NT2/D1 (cell line): ENCODE data around the gene KDM3A.

Experiments
- DNase-seq: peaks from one replicate; pipeline ENCODE4 v3.0.0-alpha.2; 2011; ENCODE audit warnings: low read depth, low spot score
- H3K27me3 ChIP-seq: 2 replicates; pipeline ENCODE4 v1.6.0; 2011; ENCODE audit warnings: mild to moderate bottlenecking; ENCODE audit not compliant: insufficient read length, insufficient read depth
- H3K36me3 ChIP-seq: 2 replicates; pipeline ENCODE4 v1.6.1; 2011; ENCODE audit warnings: mild to moderate bottlenecking, low read length, mixed read lengths; ENCODE audit not compliant: insufficient read depth, insufficient read length
- H3K4me1 ChIP-seq: 2 replicates; pipeline ENCODE4 v1.5.1; 2011; ENCODE audit not compliant: insufficient read depth, insufficient read length
- H3K4me3 ChIP-seq: 2 replicates; pipeline ENCODE4 v1.5.1; 2011; ENCODE audit warnings: low read depth; ENCODE audit not compliant: insufficient read length
- H3K9ac ChIP-seq: 2 replicates; pipeline ENCODE4 v1.6.0; 2011; ENCODE audit warnings: low read depth; ENCODE audit not compliant: insufficient read length
- H3K9me3 ChIP-seq: 2 replicates; pipeline ENCODE4 v1.5.1; 2011; ENCODE audit warnings: mild to moderate bottlenecking, low read length; ENCODE audit not compliant: insufficient read depth
- SUZ12 ChIP-seq: IDR thresholded peaks from 2 replicates; pipeline ENCODE4 v1.6.1; 2011; ENCODE audit not compliant: insufficient read length, insufficient read depth; ENCODE audit errors: extremely low read depth
- YY1 ChIP-seq: IDR thresholded peaks from 2 replicates; pipeline ENCODE4 v1.6.1; 2011; ENCODE audit not compliant: insufficient read length, insufficient read depth
- ZNF274 ChIP-seq: IDR thresholded peaks from 2 replicates; pipeline ENCODE4 v1.6.1; 2011; ENCODE audit warnings: mild to moderate bottlenecking, low read depth, low read length

The KDM3A gene

DNA sequence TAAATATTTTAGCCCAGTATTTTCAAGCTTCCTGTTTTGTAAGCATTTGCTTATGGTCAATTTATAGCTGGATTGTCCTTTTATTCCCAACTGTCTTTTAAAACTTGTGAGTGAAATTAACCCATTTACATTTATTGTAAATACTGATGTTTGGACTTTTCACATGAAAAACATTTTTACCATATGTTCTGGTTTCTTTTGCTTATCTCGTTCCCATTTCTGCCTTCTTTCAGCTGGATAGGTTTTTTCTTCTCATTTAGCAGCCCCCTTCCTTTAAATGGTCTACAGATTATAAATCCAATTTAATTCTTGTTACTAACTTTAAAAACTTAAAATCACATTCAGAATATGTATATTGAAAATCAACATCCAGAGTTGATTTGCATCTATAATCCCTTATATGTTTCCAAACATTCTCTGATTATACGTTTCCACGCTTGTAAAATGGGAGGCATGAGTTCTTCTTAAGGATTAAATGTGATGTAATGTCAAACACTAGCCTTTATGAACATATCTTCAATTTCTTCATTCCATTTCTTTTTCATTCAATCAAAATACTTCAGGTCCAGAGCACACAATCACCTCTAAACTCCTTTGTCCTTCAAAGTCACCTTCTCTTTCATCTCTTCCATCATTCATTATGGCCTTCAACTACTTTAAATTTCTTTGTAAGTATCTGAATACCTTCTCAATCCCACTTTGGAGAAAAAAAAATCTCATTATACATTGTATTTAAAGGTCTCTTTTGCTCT is 1.1 kb upstream of the KDM3A start:
- Histone ChIP-seq H3K9ac (no peak overlapping the region), H3K27me3 (no peaks in the 10 kb centered on the region), H3K4me3 (no peak overlapping the region), H3K36me3 (peaks cover 9% of the 10 kb centered on the region), H3K9me3 (peaks cover 27% of the 10 kb centered on the region), H3K4me1 (no peaks in the 10 kb centered on the region)
- no peak for TF ChIP-seq YY1
- no peak for TF ChIP-seq ZNF274
- no peak for TF ChIP-seq SUZ12
- no peak for DNase-seq

DNA sequence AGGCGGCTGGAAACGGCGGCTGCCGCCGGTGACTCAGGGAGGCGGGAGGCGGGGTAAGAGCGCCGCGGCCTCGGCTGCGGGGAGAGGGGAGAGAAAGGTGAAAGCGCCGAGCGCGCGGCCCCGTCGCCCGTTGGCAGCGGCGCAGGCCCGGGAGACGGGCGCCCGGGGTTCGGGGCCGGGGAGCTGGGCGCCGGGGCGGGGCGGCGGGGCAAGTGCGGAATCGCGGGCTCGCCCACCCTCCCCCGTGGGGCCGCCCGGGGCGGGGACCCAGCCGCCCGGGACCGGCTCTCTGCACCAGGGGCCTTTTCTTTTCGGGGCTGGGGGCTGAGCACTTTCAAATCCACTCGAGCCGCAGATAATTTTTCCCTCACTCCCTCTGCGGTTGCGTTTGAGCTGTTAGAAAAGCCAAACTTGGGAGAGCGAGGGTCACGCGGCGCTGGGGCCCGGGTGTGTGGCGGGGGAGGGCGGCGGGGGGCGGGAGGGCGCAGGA is 266 bp downstream of the KDM3A start:
- DNase-seq = no peak
- Histone ChIP-seq H3K9me3 (peaks cover 27% of the 10 kb centered on the region), H3K4me1 (no peaks in the 10 kb centered on the region), H3K36me3 (peaks cover 20% of the 10 kb centered on the region), H3K27me3 (no peaks in the 10 kb centered on the region), H3K4me3 (peak overlapping the region; percentile 36), H3K9ac (peak overlapping the region; percentile 61)
- TF ChIP-seq ZNF274 = no peak
- no peak for TF ChIP-seq YY1
- TF ChIP-seq SUZ12 = no peak

DNA sequence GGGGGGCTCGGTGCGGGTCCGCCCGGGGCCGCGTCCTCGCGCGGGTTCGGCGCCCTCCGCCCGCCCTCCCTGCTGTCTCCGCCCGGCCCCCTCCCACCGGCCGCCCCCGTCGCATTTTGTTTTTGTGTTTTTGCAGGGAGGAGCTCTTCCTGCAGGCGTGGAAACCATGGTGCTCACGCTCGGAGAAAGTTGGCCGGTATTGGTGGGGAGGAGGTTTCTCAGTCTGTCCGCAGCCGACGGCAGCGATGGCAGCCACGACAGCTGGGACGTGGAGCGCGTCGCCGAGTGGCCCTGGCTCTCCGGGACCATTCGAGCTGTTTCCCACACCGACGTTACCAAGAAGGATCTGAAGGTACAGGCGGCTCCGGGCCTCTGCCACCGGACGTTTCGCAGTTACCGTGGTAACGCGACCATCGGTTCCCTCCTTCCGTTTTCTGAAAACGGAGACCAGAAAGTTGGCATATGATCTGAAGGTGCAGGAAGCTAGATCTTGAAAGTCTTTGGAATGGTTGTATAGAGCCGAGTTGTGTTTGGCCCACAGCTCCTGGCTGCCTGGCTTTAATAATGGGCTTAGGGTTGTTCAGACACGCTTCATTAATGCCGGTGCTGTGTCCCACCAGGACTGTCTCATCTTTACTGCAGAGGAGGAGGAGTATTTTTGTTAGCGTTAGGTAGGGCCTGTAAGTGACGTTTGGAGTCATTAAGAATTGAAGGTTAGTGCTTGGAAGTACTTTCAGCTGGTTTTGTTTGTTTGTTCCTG is 891 bp downstream of the KDM3A start:
- no peaks in the 10 kb centered on the region for H3K27me3 ChIP-seq
- peaks cover 27% of the 10 kb centered on the region for H3K9me3 ChIP-seq
- no peaks in the 10 kb centered on the region for H3K4me1 ChIP-seq
- H3K36me3 ChIP-seq = peaks cover 26% of the 10 kb centered on the region
- TF ChIP-seq ZNF274 (no peak), YY1 (no peak), SUZ12 (no peak)
- H3K4me3 ChIP-seq = peak overlapping the region; percentile 83
- peak overlapping the region; percentile 76 for H3K9ac ChIP-seq
- DNase-seq = peak; percentile 5

DNA sequence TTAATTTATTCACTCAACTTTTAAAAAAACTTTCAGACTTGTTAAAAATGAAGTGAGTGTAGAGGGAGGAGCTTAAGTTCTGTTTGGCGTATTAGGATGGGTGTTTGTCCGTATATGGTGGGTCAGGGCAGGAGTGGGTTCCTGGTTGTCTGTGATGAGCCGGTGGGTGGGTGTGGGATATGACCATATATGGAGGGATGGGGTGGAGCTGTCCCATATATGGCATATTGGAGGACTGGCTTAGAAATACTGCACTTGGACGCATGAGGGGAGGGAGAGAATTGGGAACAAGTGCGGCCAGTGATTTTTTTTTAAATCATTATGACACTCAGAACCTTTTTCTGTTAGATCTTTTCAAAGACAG is 1.5 kb downstream of the KDM3A start:
- DNase-seq = peak; percentile 8
- H3K4me1 ChIP-seq = no peaks in the 10 kb centered on the region
- peaks cover 26% of the 10 kb centered on the region for H3K36me3 ChIP-seq
- H3K27me3 ChIP-seq = no peaks in the 10 kb centered on the region
- H3K4me3 ChIP-seq = peak overlapping the region; percentile 83
- peaks cover 27% of the 10 kb centered on the region for H3K9me3 ChIP-seq
- no peak overlapping the region for H3K9ac ChIP-seq
- TF ChIP-seq YY1 (no peak), ZNF274 (no peak), SUZ12 (no peak)

DNA sequence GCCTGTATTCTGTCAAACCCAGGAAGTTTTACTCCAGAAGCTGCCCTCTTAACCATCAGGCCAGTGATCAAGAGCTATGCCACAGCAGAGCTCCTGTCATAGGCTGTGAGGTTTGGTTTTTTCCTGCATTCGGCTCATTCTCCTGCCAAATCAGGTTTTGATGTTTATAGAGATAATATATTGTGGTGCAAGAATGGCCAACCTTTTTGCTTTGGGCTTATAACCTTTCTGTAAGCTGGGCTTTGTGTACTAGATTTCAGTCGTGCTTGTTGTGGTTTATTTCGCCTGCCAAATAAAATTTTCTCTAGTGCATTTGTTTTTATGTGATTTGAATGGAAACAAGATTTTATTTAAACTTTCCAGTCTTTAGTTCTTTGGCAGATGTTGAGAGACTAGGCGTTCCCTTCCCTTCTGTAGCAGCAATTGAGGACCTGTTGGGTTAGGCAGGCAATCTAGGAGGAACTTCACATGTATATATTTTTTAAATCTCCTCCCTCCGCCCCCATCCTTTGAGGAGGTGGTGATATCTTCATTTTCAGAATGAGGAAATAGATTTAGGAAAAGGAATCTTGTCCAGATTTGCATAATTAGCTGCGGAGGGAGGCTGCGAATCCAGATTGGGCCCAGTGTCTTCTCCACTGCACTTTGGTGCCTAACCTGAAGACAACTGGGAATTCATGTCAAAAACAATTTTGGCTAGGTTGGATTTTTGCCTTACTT is 2.6 kb downstream of the KDM3A start:
- H3K36me3 ChIP-seq = peaks cover 26% of the 10 kb centered on the region
- no peaks in the 10 kb centered on the region for H3K4me1 ChIP-seq
- no peak overlapping the region for H3K9ac ChIP-seq
- H3K4me3 ChIP-seq = no peak overlapping the region
- no peak for TF ChIP-seq SUZ12
- TF ChIP-seq YY1 = no peak
- no peak for TF ChIP-seq ZNF274
- no peak for DNase-seq
- H3K27me3 ChIP-seq = no peaks in the 10 kb centered on the region
- H3K9me3 ChIP-seq = peaks cover 17% of the 10 kb centered on the region

DNA sequence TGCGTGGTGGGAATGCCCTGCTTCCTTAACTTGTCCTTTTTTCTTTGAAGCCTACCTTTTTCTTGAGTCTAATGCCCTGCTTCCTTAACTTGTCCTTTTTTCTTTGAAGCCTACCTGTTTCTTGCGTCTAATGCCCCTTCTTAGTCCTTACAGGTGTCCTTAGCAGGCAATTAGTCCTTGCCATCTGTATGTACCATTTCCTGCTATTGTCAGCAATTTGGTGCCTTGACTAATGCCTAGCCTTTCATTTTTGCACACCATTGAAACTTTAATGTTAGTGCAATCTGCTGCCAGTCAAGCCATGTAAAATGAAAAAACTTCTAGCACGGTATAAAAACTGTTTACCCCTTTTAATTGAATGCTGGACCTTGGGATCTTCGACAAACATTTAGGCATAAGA is 4.3 kb downstream of the KDM3A start:
- peaks cover under 1% of the 10 kb centered on the region; the same call in 1 of the 2 replicates for H3K9me3 ChIP-seq
- no peak for TF ChIP-seq ZNF274
- TF ChIP-seq SUZ12 = no peak
- TF ChIP-seq YY1 = no peak
- no peak overlapping the region for H3K4me3 ChIP-seq
- no peaks in the 10 kb centered on the region for H3K4me1 ChIP-seq
- H3K36me3 ChIP-seq = peaks cover 41% of the 10 kb centered on the region
- H3K9ac ChIP-seq = no peak overlapping the region
- no peak for DNase-seq
- H3K27me3 ChIP-seq = no peaks in the 10 kb centered on the region

DNA sequence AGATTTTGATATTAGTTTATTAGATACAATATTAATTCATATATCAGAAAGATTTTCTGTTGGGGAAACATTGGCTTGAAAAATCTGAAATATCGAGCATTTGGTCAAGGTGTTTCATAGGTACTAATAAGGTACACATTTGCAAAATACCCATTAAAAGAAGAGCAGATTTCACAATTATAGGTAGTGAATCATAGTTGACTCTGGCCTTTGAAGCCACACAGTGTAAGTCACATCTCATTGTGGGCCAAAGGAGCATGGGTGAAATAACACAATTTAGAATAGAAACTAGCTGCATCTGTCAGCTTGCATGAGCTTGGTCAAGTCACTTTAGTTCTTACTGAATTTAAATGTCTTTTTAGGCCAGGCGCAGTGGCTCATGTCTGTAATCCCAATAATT is 4.9 kb downstream of the KDM3A start:
- Histone ChIP-seq H3K36me3 (peaks cover 47% of the 10 kb centered on the region), H3K9me3 (no peaks in the 10 kb centered on the region), H3K9ac (no peak overlapping the region), H3K4me1 (no peaks in the 10 kb centered on the region), H3K4me3 (no peak overlapping the region), H3K27me3 (no peaks in the 10 kb centered on the region)
- TF ChIP-seq YY1 = no peak
- TF ChIP-seq SUZ12 = no peak
- TF ChIP-seq ZNF274 = no peak
- DNase-seq = no peak
